ENCODE data around the gene LIPA.

GRCh38 chr10:89171996-89172395, 79.6 kb downstream of the LIPA start:
- TF ChIP-seq CTCF (IDR thresholded peaks at IDR 0.05), result no peak
- TF ChIP-seq POLR2A (IDR thresholded peaks at IDR 0.05), result no peak
